GM21447 (cell line): ENCODE data around the gene ROBO1.
"Not testable (repeated sequence)": the region's sequence is repeated elsewhere in the genome, so short reads cannot be mapped to it uniquely, and the experiment has no call there.

Source experiments
- ATAC-seq: cut with Tn5 transposase; IDR thresholded peaks from one replicate; pipeline ENCODE4 v1.9.1; 2021; ENCODE audit not compliant: unreplicated experiment

ROBO1 gene

GRCh38 chr3:79767905-79768267 lies at the start of gene ROBO1:
TSS of gene ROBO1 (minus strand) at chr3:79767998.
- no peak for ATAC-seq

DNA sequence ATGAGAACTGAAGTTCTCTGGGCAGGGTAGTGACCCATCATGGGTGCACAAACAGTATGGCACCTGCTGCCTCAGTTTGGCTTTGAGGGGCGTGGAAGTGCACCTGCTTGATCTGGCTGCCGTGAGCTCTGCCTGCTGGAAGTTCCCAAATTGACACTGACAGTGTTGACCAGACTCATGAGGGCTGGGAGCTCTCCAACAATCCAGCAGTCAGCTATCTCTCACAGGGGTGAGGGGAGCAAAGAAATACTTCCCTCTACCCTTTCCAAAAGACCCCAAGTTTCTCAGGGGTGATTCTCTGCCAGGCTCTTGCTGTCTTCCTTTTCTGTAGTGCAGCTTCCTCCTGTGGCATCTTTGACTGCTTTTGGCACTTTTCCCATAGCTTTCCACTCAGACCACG lies 49.4 kb upstream of the ROBO1 start:
- ATAC-seq = no peak

DNA sequence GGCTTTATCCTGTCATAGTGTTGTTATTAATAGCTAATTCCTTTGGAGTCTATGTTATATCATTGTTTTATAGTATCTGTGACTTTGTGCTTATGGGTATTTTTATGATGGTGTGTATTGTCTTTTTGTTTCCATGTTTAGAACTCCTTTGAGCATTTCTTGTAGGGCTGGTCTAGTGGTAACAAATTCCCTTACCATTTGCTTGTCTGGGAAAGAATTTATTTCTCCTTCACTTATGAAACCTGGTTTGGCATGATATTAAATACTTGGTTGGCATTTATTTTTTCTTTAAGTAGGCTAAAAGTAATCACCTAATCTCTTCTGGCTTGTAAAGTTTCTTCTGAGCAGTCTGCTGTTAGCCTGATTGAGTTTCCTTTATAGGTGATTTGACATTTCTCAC lies 47.7 kb upstream of the ROBO1 start:
- no peak for ATAC-seq

DNA sequence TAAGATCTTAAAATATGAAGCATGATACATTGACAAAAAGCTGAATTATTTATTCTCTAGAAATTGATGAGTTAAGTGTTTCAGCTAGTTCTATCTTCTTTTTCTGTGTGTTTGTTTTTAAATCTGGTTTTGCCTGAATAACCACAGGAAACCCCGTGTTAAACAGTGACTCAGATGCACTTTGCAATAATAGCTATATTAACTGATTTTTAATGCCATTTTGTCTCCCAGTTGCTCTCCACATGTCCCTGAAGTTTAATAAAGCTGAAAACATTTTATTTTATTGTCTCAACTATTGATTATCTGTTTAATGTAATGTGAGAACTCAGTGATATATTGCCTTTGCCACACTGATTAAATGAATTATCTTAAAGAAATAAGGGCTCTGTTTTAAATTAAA lies 42.8 kb upstream of the ROBO1 start:
- no peak for ATAC-seq

DNA sequence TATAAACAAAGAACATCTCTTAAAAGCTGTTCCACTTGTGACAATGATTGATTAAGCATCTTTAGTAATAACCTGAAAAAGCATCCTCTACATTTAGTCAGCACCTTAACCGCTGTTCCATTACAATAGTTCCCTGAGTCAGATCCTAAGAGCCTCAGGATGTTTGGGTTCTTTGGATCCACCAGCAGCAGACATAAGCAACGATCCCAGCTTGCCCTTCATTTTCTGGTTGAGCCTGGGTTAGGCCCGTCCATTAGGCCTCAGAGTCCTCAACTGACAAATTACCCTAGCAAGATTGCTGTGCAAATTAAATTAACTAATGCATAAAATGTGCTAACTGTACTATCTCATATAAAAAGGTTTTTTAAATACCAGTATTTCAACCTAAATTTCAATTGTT lies 42.3 kb upstream of the ROBO1 start:
- ATAC-seq = no peak

- ATAC-seq = no peak
Observed at GRCh38 chr3:79809106-79809505, 41.3 kb upstream of the ROBO1 start.

DNA sequence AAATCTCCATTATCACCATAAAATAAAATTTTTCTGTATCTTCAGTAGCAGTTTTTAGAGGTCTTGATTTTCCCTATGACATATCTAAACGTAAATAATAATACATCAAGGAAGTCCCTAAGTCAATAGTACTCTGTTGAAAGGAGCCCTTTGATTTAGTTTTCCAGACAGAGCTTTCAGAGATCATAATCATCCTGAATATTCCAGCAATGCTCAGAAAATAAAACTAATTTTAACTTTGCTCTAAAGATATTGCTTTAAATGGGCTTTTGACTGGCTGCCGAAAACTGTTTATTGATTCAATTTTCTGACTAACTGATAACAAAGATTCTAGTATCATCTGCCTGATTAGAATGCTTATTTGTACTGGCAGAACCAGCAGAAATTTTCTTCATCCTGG lies 40.7 kb upstream of the ROBO1 start:
- no peak for ATAC-seq

DNA sequence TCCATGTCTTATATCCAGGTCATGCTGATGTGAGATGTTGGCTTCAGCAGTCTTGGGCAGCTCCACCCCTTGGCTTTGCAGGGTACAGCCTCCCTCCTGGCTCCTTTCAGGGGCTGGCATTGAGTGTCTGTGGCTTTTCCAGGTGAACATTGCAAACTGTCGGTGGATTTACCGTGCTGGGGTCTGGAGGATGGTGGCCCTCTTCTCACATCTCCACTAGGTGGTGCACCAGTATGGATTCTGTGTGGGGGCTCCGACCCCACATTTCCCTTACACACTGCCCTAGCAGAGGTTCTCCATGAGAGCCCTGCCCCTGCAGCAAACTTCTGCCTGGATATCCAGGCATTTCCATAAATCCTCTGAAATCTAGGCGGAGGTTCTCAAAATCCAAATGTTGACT lies 22.4 kb upstream of the ROBO1 start:
- ATAC-seq = not testable (repeated sequence)

DNA sequence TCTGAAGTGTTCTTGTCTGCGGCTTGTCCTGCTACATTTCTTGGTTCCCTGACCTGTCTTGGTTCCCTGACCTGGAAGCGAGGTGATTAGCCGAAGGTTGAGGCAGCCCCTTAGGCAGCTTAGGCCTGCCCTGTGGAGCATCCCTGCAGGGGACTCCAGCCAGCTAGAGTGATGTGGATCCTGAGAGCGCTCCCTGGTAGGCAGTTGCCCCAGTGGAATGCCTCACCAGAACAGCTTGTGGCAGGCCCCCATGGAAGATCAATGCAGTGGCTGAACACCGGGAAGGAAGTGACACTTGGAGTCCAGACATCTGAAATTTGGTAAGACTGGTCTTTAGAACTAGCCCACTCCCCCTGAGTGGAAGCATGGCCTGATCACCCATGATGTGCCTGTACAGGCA lies 5.5 kb upstream of the ROBO1 start:
- ATAC-seq = no peak

DNA sequence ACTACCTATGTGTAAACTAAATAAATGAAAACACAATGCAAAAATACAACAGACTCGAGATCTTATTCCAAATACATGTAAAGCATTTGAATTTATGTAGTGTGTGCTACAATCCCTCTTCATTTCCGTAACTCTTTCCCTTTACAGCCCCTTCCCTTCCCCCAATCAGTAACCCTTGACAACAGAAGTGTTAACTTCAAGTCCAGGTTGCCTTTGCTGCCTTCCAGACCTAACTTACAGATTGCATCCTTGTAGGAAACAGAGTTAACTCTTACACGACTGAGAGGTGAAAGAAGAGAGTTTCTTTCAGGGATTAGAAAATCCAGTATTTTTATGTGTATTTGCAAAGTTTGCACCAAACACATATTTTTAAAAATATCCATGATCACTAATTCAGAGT lies 1.4 kb upstream of the ROBO1 start:
- no peak for ATAC-seq

- ATAC-seq = no peak
Observed at GRCh38 chr3:79767194-79767904, 449 bp downstream of the ROBO1 start.

DNA sequence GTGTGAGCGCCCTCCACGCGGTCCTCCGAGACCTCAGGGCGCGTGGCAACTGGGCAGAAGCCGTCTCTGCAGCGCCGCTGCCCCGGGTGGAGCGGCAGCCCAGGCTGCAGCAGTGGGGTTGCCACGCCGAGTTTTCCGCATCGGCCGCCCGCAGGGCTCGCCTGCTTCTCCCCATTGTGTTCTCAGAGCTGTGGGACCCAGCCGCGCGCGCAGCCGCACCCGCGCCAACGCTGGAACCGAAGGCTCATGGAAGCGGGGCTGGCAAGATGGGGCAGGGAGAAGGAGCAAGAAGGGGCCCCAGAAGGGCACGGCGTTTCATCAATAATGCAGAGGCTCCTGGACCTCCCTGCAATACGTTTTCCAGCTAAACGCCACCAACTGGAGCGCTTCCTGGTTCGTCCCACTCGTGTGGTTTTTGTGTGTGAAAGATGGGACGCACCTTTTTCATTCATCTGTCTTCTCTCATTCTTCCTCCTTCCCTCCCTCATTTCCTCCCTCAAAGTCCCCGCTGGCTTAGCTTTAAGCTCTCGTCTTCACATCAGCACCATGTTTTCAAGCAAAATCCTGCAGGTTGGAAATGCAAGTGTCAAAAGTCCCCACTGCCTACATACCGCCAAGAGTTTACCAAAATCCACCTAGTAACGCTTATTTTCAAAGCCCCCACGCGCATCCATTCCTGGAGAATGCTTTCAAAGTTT lies 1.2 kb downstream of the ROBO1 start:
- no peak for ATAC-seq

GRCh38 chr3:79765911-79766310 lies 1.9 kb downstream of the ROBO1 start:
- no peak for ATAC-seq

GRCh38 chr3:79761441-79761840 lies 6.4 kb downstream of the ROBO1 start:
- no peak for ATAC-seq

DNA sequence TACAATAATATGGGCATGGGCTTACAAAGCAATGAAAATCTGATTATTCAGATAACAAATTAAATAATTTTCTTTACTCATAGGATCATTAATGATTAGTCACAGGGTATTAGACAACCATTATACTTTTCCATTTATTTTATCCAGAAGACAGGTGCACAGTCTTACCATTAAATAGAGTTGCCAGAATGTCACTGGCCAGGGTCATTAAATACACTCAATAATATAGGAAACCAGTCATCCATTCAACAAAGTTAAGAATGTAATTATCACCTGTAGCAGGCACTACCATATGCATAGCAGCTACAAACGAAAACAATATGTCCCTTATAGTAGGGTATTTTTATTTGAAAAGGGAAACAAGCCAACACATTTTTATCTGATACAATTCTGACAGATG lies 16.1 kb downstream of the ROBO1 start:
- no peak for ATAC-seq

DNA sequence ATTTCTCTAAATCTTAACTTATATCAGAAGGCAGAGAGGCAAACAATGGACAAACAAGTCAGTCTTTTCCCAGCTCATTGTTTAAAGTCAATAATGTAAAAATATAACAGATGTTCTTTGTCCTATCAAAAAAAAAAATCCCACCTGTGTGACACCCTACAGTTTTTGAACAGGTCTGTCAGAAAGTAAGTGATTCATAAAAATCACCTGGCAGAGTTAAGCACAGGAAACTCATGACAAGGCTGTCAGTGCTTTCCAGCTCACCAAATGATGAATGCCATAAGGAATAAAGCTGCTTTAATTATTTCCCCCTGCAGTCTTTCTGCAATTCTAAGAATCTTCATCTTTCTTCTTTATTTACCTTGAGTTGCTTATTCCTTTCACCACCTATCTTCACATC lies 30.3 kb downstream of the ROBO1 start:
- ATAC-seq = no peak

- no peak for ATAC-seq
Observed at GRCh38 chr3:79729096-79729495, 38.7 kb downstream of the ROBO1 start.

GRCh38 chr3:79726786-79727185 lies 41.0 kb downstream of the ROBO1 start:
- no peak for ATAC-seq

GRCh38 chr3:79724206-79724605 lies 43.6 kb downstream of the ROBO1 start:
- ATAC-seq = no peak

DNA sequence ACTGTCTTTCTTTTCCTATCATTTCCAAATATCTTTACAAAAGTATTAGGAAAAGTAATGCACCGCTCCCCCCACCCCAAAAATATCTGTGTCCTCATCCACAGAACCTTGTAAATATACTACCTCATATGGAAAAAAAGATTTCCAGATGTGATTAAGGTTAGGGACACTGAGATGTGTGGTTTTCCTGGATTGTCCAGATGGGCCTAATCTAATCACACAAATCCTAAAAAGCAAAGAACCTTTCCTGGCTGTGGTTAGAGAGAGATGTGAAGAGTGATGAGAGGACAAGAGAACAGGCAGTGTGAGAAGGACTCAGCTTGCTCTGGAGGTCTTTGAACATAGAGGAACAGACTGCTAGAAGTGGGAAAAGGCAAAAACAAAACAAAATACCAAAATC lies 77.7 kb downstream of the ROBO1 start:
- ATAC-seq = no peak

DNA sequence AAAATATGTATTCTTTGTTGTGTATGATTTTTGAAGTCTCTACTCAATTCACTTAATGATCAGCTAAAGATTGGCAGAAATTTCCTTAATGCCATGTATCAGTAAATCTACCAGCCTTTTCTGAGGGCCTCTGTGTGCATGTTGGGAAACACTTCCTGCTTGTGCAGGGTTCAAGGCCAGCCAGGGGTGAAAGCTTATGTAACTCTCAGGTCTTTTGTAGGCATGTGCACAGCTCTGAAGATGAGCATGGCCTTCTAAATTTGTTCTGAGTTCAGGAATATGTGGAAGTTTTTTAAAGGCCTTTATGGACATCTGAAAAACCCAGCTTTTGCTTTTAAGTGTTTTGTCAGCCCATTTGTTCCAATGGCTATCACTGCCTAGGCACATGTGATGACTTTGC lies 82.7 kb downstream of the ROBO1 start:
- ATAC-seq = no peak

- no peak for ATAC-seq
Observed at GRCh38 chr3:79684041-79684440, 83.8 kb downstream of the ROBO1 start.

DNA sequence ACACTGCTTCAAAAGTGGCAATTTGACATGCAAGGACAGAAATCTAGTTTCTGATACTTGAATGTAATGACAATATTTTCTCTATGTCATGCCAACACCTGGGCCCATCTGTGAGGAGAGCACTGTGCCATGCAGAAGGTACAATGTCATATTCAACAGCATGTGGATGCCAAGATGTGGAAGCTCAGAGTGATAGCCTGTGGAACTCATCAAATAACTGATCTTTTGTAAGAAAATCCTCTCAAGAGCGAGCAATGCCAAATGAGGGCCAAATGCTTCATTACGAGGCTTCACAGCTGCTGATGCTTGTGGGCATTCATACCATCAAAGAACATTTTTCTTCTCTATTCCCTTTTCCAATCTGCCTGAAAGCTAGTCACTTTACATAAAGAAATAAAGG lies 95.1 kb downstream of the ROBO1 start:
- no peak for ATAC-seq
